ENCODE results near the gene TMEM150A.

The TMEM150A gene

DNA sequence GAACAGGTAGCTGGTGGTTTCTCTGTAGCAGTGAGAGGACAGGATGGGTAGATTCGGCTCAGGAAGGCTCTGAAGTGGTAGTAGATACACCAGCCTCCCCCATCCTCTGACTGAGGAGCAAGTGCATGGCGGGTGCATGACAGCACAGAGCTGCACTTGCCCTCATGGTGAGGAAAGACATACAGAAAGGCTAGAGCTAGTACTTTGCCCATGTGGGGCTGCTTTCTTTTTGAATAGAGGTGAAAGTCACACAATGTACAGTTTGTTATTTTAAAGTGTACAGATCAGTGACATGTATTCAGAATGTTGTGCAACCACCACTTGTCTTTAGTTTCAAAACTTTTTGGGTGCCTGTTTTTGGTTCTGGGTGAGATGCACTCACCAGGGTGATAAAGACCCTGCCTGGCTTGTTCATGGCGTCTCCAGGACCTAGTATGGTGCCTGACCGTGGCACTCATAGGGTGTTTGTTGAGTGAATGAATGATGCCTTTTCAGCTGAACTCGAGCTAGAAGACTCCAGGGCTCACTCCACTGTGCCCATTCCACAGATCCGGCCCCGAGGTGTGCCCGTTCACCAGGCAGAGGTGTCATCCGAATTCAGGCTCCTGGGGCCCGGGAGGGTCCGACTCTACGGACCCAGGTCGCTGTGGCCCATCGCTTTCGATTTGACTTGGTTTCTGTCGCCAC is 18.7 kb downstream of the TMEM150A start:
- H3K36me3 Mint-ChIP-seq (ENCODE audit: low read depth), result peaks cover 63% of the 10 kb centered on the region
- peaks cover 94% of the 10 kb centered on the region for H3K4me1 Mint-ChIP-seq (ENCODE audit: low read depth)
- no peaks in the 10 kb centered on the region for H3K27me3 Mint-ChIP-seq
- peak overlapping the region; percentile 82 for H3K27ac Mint-ChIP-seq
- peak overlapping the region; percentile 40 for H3K4me3 Mint-ChIP-seq
- H3K9me3 Mint-ChIP-seq, result no peaks in the 10 kb centered on the region
- intact Hi-C loops (cut with micrococcal nuclease), result no loop called here

GRCh38 chr2:85582492-85582891 is 20.0 kb downstream of the TMEM150A start:
- H3K9me3 Mint-ChIP-seq, result no peaks in the 10 kb centered on the region
- no peak overlapping the region for H3K4me3 Mint-ChIP-seq
- H3K36me3 Mint-ChIP-seq (ENCODE audit: low read depth), result peaks cover 76% of the 10 kb centered on the region
- peaks cover 94% of the 10 kb centered on the region for H3K4me1 Mint-ChIP-seq (ENCODE audit: low read depth)
- H3K27me3 Mint-ChIP-seq, result no peaks in the 10 kb centered on the region
- H3K27ac Mint-ChIP-seq, result peak overlapping the region; percentile 82
- intact Hi-C loops (cut with micrococcal nuclease), result no loop called here

GRCh38 chr2:85580206-85580605 is 22.3 kb downstream of the TMEM150A start:
- H3K36me3 Mint-ChIP-seq (ENCODE audit: low read depth), result peaks cover 78% of the 10 kb centered on the region
- peak overlapping the region; percentile 99 for H3K27ac Mint-ChIP-seq
- peaks cover 76% of the 10 kb centered on the region for H3K4me1 Mint-ChIP-seq (ENCODE audit: low read depth)
- no peaks in the 10 kb centered on the region for H3K27me3 Mint-ChIP-seq
- intact Hi-C loops (cut with micrococcal nuclease), result no loop called here
- peak overlapping the region; percentile 97 for H3K4me3 Mint-ChIP-seq
- H3K9me3 Mint-ChIP-seq, result no peaks in the 10 kb centered on the region

- peak overlapping the region; percentile 99 for H3K27ac Mint-ChIP-seq
- H3K4me1 Mint-ChIP-seq (ENCODE audit: low read depth), result peaks cover 68% of the 10 kb centered on the region
- intact Hi-C loops (cut with micrococcal nuclease), result loop anchor here (2.0 kb wide), 2 partner anchors 15 to 19 kb away; partner anchors contain the start of genes GGCX and RNF181
- H3K36me3 Mint-ChIP-seq (ENCODE audit: low read depth), result peaks cover 71% of the 10 kb centered on the region
- H3K4me3 Mint-ChIP-seq, result peak overlapping the region; percentile 97
- no peaks in the 10 kb centered on the region for H3K27me3 Mint-ChIP-seq
- no peaks in the 10 kb centered on the region for H3K9me3 Mint-ChIP-seq
These were observed 23.1 kb downstream of the TMEM150A start for GRCh38 chr2:85579266-85579935.

DNA sequence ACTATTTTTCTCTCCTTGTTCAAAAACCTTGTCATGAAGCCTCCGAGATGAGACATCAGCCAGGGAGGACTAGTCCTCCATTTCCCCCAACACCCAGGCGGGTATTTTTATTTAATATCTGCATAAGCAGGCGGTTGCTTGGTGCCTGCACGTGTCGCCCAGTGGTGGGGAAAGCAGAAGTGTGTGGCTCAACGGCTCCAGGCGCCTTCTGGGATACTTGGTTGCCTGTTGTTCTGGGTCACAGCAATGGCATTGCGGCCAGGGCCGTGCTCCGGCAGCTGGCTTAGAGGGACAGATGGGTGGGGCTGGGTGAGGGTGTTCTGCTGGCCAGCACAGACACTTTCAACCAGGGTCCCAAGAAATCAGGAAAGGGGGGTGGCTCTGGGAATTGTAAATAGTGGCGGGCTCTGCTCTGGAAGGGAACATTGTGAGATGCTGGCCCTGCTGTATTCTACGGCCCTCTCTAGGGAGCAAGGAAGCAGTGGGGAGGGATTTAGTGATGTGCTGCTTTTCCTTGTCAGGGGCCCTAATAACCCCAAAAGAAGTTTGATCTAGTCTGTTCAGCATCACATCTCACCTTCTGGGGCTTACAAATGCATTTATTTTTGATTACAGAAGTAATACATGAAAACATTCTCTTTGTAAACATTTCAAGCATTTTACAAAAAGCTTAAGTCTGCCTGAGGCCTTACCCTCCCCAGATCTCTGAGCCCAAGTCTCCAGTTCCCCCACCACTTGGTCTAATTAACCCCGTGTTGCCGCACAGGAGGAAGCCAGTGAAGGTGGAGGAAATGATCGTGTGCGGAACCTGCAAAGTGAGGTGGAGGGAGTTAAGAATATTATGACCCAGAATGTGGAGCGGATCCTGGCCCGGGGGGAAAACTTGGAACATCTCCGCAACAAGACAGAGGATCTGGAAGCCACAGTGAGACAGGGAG is 24.0 kb downstream of the TMEM150A start:
- Mint-ChIP-seq H3K9me3 (no peaks in the 10 kb centered on the region), H3K27ac (peak overlapping the region; percentile 99), H3K36me3 (ENCODE audit: low read depth) (peaks cover 64% of the 10 kb centered on the region), H3K4me1 (ENCODE audit: low read depth) (peaks cover 61% of the 10 kb centered on the region), H3K4me3 (peak overlapping the region; percentile 97), H3K27me3 (no peaks in the 10 kb centered on the region)
- intact Hi-C loops (cut with micrococcal nuclease), result loop anchor here (2.0 kb wide), 2 partner anchors 16 to 18 kb away; partner anchors contain the start of genes GGCX and RNF181

GRCh38 chr2:85577386-85578242 is 24.9 kb downstream of the TMEM150A start, which contains the start of gene VAMP8:
TSS of gene VAMP8 (plus strand) at chr2:85577586. CDS start at chr2:85577647, 61 bp downstream.
- no peaks in the 10 kb centered on the region for H3K9me3 Mint-ChIP-seq

GRCh38 chr2:85577063-85577385 is 25.5 kb downstream of the TMEM150A start:
- no peaks in the 10 kb centered on the region for H3K9me3 Mint-ChIP-seq
- intact Hi-C loops (cut with micrococcal nuclease), result no loop called here
- H3K4me1 Mint-ChIP-seq (ENCODE audit: low read depth), result peaks cover 46% of the 10 kb centered on the region
- H3K27me3 Mint-ChIP-seq, result no peaks in the 10 kb centered on the region
- peak overlapping the region; percentile 97 for H3K4me3 Mint-ChIP-seq
- H3K27ac Mint-ChIP-seq, result peak overlapping the region; percentile 99
- peaks cover 49% of the 10 kb centered on the region for H3K36me3 Mint-ChIP-seq (ENCODE audit: low read depth)

More at GRCh38 chr2:85577386-85578242, 24.9 kb downstream of the TMEM150A start, which contains the start of gene VAMP8:
- Mint-ChIP-seq H3K4me1 (ENCODE audit: low read depth) (peaks cover 52% of the 10 kb centered on the region), H3K36me3 (ENCODE audit: low read depth) (peaks cover 55% of the 10 kb centered on the region), H3K4me3 (peak within 1 kb of the TSS; percentile 97), H3K27ac (peak within 1 kb of the TSS; percentile 99), H3K27me3 (no peaks in the 10 kb centered on the region)
- intact Hi-C loops (cut with micrococcal nuclease), result loop anchor here (2.0 kb wide), 2 partner anchors 17 kb away; partner anchors contain the start of genes GGCX and RNF181

GRCh38 chr2:85575739-85576138 is 26.8 kb downstream of the TMEM150A start:
- Mint-ChIP-seq H3K27me3 (peaks cover 1% of the 10 kb centered on the region), H3K36me3 (ENCODE audit: low read depth) (peaks cover 36% of the 10 kb centered on the region), H3K9me3 (no peaks in the 10 kb centered on the region), H3K4me1 (ENCODE audit: low read depth) (peaks cover 35% of the 10 kb centered on the region), H3K4me3 (no peak overlapping the region), H3K27ac (no peak overlapping the region)
- intact Hi-C loops (cut with micrococcal nuclease), result no loop called here

- intact Hi-C loops (cut with micrococcal nuclease), result no loop called here
- Mint-ChIP-seq H3K4me3 (no peak overlapping the region), H3K4me1 (ENCODE audit: low read depth) (peaks cover 33% of the 10 kb centered on the region), H3K27ac (no peak overlapping the region), H3K36me3 (ENCODE audit: low read depth) (peaks cover 6% of the 10 kb centered on the region), H3K9me3 (no peaks in the 10 kb centered on the region), H3K27me3 (no peaks in the 10 kb centered on the region)
These were observed 36.2 kb downstream of the TMEM150A start for GRCh38 chr2:85566265-85566664.

GRCh38 chr2:85564144-85564563 is 38.3 kb downstream of the TMEM150A start:
- Mint-ChIP-seq H3K9me3 (no peaks in the 10 kb centered on the region), H3K36me3 (ENCODE audit: low read depth) (peaks cover 14% of the 10 kb centered on the region), H3K27me3 (no peaks in the 10 kb centered on the region), H3K27ac (peak overlapping the region; percentile 99), H3K4me1 (ENCODE audit: low read depth) (peaks cover 52% of the 10 kb centered on the region), H3K4me3 (no peak overlapping the region)
- intact Hi-C loops (cut with micrococcal nuclease), result no loop called here

DNA sequence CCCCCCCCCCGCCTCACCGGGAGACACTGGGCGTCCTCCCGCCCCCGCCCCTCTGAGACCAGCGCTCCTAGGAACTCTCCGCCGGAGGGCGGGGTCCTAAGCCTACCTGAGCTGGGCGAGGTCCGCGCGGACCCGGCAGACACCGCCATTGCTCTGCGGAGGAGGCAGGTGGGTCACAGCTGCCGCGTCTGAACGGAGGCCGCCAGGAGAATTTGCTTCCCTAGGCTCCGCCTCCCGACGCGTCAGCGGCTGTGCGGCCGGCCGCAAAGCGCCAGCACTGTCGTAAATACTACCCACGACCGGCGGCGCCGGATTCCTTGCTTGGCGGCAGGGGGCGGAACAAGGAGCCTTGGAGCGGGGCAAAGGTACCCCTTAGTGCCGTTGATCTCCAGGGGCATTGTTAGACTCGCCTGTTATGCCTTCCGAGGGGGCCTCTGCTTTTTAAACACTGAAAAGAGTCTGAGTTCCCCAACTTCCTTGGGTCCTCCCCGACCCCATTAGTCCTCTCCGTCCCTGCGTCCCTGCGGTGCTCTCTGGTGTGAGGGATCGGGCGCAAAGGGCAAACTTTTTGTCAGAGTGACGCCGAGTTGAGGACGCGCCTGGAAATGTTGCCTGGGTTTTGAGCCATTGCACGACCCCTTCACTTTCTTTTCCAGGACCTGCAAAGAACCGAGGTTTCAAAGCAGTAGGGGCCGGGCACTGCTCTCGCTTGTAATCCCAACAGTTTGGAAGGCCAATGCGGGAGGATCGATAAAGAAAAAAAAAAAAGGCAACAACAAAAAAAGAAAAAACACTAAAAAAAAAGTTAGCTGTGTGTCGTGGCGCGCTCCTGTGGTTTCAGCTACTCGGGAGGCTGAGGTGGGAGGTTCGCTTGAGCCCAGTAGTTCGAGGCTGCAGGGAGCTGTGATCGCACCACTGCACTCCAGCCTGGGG is 41.0 kb downstream of the TMEM150A start, which contains the start of gene GGCX:
TSS of gene GGCX (minus strand) at position 214 of the 933 bp plus-strand sequence. CDS start at position 149, 65 bp downstream.
- H3K27ac Mint-ChIP-seq, result peak within 1 kb of the TSS; percentile 99
- no peaks in the 10 kb centered on the region for H3K9me3 Mint-ChIP-seq
- peaks cover 33% of the 10 kb centered on the region for H3K36me3 Mint-ChIP-seq (ENCODE audit: low read depth)
- peak within 1 kb of the TSS; percentile 97 for H3K4me3 Mint-ChIP-seq
- peaks cover 61% of the 10 kb centered on the region for H3K4me1 Mint-ChIP-seq (ENCODE audit: low read depth)
- H3K27me3 Mint-ChIP-seq, result no peaks in the 10 kb centered on the region
- intact Hi-C loops (cut with micrococcal nuclease), result loop anchor here (1.0 to 2.0 kb wide), 2 partner anchors 17 to 41 kb away; partner anchors contain the start of gene TMEM150A

DNA sequence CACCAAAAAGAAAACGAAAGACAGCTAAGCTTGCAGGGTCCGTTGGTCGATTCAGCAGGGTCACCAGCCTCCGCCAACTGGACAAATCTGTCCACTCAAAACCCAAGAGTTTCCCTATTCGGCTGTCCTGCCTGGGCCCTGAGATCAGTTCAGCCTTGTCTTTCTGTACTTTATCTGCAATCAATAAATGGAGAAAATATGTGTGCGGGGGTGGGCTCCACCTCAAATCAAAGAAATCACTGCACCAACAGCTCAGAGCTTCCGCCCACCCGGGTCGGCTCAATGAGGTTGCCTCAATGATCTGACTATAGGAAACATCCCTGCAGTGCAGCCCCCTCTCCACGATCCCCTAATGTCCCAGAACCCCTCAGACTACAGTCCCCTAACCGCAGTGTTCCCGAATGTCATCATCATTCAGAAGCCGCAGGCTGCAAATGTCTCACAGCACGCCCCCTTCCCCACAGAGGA is 41.7 kb downstream of the TMEM150A start:
- Mint-ChIP-seq H3K4me1 (ENCODE audit: low read depth) (peaks cover 55% of the 10 kb centered on the region), H3K9me3 (no peaks in the 10 kb centered on the region), H3K27me3 (no peaks in the 10 kb centered on the region), H3K4me3 (peak overlapping the region; percentile 97), H3K36me3 (ENCODE audit: low read depth) (peaks cover 40% of the 10 kb centered on the region), H3K27ac (peak overlapping the region; percentile 99)
- intact Hi-C loops (cut with micrococcal nuclease), result loop anchor here (1.0 to 2.0 kb wide), 2 partner anchors 18 to 41 kb away; partner anchors contain the start of gene TMEM150A

All from dendritic cell treated with granulocyte-macrophage colony-stimulating factor and Interleukin-4, amounts not matched to agents 40 ng/mL and 50 ng/mL, for 4 days (primary cell).